Upper lobe of right lung (tissue), 1 donor: ENCODE data around the gene SNX32. TPM values are rescaled to one million over a fixed set of nuclear protein-coding genes. Genes with fewer than 3 reads are reported as not detected.

Experiments
- ATAC-seq: fragments of 200-7000 bp; cut with Tn5 transposase; one replicate; pipeline ENCODE4 v1.9.1; 2020; ENCODE audit warnings: mild to moderate bottlenecking, moderate library complexity
- DNase-seq: peaks from one replicate; pipeline ENCODE4 v3.0.0-alpha.2; 2020
- H3K27ac ChIP-seq: fragments of 200-600 bp; one replicate; pipeline ENCODE4 v1.8.0; 2022
- H3K27me3 ChIP-seq: fragments of 200-600 bp; one replicate; pipeline ENCODE4 v1.8.0; 2022; ENCODE audit warnings: mild to moderate bottlenecking
- H3K36me3 ChIP-seq: fragments of 200-600 bp; one replicate; pipeline ENCODE4 v1.8.0; 2022
- H3K4me1 ChIP-seq: fragments of 200-600 bp; one replicate; pipeline ENCODE4 v1.8.0; 2022
- H3K4me3 ChIP-seq: fragments of 200-600 bp; one replicate; pipeline ENCODE4 v1.8.0; 2022; ENCODE audit warnings: mild to moderate bottlenecking
- H3K9me3 ChIP-seq: fragments of 200-600 bp; one replicate; pipeline ENCODE4 v1.8.0; 2022
- intact Hi-C: fragments of 100-400 bp; cut with DNase I; formaldehyde crosslinking; loops from one replicate; pipeline ENCODE4 v1.11.0; 2022
- total RNA-seq: library from RNA; stranded (reverse); fragmentation: NEBNext Ultra II Directional; extraction: Animal tissue kit (Norgen Biotek cat#: 25700); gene quantifications from one replicate; pipeline ENCODE4 v1.2.1, GENCODE V29; 2021
- TF ChIP-seq, protein P1 (sequence below): fragments of 200-600 bp; IDR thresholded peaks from one replicate; pipeline ENCODE4 v1.8.0; 2022; ENCODE audit warnings: antibody characterized with exemption
- donor health status: DM: no; HTN: yes; CAD: no; lungs with severe emphysema.

Gene SNX32
- total RNA-seq, 1 donor from 2014 or later = not detected

DNA sequence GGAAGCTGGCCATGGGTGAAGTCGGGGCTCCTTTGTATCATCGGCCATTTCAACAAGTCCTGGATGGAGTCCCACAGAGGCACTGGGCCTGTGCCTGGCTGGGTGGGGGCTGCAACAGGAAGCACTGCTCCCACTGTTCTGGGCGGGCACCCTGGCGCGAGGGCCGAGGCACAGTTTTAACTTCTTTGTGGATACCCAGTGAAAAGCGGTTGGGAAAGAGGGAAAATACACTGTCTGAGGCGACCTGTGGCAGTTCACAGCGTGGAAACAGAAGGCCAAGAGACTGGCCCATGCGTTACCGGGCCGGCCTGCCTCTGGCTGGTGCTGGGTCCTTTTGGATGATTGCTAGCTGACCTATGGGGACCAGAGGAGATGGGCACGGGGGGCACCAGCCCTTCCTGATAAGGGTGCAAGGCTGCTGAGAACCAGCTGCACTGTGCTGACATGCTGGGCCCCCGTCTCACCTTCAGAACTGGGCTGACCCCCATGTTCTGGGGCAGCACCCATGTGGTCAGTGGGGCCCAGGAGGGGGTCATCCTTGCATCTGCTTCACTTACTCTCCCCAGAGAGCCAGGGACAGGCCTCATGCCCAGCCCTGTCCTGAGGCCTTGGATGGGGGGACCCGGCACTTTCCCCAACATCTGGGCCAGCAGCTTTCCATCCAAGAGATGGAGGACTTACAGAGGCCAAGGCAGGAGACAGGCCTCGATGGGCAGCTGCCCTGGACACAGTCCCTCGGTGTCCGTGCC, 42.7 kb upstream of the SNX32 start:
- H3K36me3 ChIP-seq = no peaks in the 10 kb centered on the region
- no peak for ATAC-seq
- TF ChIP-seq, protein P1, sequence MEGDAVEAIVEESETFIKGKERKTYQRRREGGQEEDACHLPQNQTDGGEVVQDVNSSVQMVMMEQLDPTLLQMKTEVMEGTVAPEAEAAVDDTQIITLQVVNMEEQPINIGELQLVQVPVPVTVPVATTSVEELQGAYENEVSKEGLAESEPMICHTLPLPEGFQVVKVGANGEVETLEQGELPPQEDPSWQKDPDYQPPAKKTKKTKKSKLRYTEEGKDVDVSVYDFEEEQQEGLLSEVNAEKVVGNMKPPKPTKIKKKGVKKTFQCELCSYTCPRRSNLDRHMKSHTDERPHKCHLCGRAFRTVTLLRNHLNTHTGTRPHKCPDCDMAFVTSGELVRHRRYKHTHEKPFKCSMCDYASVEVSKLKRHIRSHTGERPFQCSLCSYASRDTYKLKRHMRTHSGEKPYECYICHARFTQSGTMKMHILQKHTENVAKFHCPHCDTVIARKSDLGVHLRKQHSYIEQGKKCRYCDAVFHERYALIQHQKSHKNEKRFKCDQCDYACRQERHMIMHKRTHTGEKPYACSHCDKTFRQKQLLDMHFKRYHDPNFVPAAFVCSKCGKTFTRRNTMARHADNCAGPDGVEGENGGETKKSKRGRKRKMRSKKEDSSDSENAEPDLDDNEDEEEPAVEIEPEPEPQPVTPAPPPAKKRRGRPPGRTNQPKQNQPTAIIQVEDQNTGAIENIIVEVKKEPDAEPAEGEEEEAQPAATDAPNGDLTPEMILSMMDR = no peak
- H3K27ac ChIP-seq = no peak overlapping the region
- DNase-seq = no peak
- intact Hi-C loops = no loop called here
- H3K4me3 ChIP-seq = no peak overlapping the region
- peaks cover 13% of the 10 kb centered on the region for H3K4me1 ChIP-seq
- no peaks in the 10 kb centered on the region for H3K9me3 ChIP-seq
- peaks cover 18% of the 10 kb centered on the region for H3K27me3 ChIP-seq

DNA sequence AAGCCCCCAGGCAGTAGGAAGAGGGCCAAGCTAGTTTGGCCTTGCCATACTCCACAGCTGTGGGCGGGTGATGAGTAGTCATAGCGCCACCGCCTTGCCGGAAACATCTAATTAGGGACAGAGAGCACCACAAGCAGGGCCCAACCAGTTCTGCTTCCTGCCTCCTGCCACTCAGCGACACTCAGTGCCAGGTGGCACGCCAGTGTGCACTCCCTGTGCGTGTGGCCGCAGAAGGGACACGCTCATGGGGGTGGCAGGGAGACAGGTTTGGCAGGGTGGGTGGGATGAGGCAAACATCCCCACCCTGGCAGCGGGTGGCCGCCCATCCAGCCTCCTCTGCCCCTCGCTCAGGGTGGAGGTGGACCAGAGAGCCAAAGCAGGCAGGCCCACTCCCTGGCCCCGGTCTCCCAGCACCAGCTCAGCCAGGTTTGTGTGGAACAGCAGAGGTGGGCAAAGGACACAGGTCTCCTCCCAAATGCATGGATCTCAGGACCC, 42.0 kb upstream of the SNX32 start:
- DNase-seq (peak; percentile 82), ATAC-seq (peak; percentile 75)
- Histone ChIP-seq H3K4me3 (no peak overlapping the region), H3K9me3 (no peaks in the 10 kb centered on the region), H3K27me3 (peaks cover 16% of the 10 kb centered on the region), H3K36me3 (no peaks in the 10 kb centered on the region), H3K27ac (no peak overlapping the region), H3K4me1 (peaks cover 8% of the 10 kb centered on the region)
- TF ChIP-seq, protein P1 = no peak
- intact Hi-C loops = no loop called here

DNA sequence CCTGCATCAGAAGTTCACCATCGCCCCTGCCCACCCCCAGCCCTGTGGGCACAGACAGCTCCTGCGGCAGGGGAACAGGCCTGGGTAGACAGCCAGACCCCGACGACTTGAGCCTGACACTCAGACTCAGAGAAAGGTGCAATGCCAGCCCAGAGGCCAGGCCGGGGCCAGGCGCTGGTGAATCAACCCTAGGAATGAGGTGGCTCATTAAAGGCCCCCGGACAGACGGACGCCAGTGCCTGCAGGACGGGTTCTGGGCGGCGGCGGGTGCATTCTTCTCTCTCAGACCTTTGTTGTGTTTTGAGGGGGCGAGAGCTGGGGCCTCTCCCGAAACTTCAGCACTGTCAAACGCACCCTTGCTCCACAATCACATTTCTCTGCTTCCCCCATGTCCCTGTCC, 41.3 kb upstream of the SNX32 start:
- DNase-seq = no peak
- intact Hi-C loops = no loop called here
- no peak overlapping the region for H3K27ac ChIP-seq
- no peaks in the 10 kb centered on the region for H3K36me3 ChIP-seq
- TF ChIP-seq, protein P1 = no peak
- H3K4me1 ChIP-seq = peaks cover 5% of the 10 kb centered on the region
- H3K4me3 ChIP-seq = no peak overlapping the region
- no peak for ATAC-seq
- peaks cover 16% of the 10 kb centered on the region for H3K27me3 ChIP-seq
- H3K9me3 ChIP-seq = no peaks in the 10 kb centered on the region

DNA sequence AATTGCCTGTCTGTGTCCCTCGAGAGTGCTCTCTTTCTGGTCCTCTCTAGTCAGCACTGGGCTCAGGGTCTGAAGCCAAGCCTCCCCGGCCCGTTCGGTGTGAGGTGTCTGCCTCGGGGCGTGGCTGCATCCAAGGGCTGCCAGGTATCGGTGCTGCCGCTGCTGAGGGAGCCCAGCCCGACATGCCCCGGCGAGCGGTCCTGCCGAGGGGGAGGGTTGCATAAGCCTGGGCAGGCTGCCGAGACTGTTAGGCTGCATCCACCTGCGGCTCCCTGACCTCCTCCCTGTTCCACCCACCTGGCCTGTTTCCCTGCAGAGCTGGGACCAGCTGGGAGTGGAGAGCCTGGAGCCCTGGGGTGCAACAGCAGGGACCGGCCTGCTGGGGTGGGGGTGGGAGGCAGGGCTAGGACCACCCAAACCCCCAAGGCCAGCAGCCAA, 40.6 kb upstream of the SNX32 start:
- TF ChIP-seq, protein P1 = no peak
- no peaks in the 10 kb centered on the region for H3K9me3 ChIP-seq
- ATAC-seq = peak; percentile 79
- no peak overlapping the region for H3K27ac ChIP-seq
- no peak overlapping the region for H3K4me3 ChIP-seq
- H3K27me3 ChIP-seq = peaks cover 10% of the 10 kb centered on the region
- H3K36me3 ChIP-seq = no peaks in the 10 kb centered on the region
- intact Hi-C loops = no loop called here
- H3K4me1 ChIP-seq = no peaks in the 10 kb centered on the region
- peak; percentile 93 for DNase-seq

DNA sequence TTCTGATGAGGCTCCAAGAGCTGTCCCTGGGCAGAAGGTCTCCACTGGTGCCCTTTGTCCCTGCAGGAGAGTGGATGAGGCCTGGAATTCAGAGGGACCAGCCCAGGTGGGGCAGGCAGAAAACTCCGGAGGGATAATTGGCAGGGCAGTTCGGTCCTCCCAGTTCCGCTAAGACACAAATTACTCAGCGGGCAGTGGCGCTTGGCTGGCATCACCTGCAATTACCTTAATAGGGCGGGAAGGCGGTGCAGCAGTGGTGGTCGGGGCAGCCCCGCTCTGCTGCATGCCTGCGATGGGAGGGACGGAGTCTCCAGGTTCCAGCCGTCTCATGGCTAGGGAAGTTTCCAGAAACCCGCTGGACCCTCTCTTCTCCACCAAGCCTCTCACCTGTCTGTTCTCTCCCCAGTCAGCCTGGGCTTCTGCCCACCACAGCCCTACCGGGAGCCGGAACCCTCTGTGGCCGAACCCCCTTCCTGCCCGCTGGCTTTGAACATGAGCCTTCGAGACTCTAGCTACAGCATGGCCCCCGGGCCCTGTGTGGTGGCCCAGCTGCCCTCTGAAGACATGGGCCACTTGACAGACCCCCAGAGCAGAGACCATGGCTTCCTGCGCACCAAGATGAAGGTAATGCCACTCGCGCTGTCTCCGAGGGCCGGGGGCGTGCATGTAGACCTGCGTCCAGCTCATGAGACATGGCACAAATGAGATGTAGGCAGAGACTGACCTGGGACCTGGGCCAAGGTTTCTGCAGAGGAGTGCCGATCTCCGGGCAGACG, 40.0 kb upstream of the SNX32 start:
- H3K36me3 ChIP-seq = no peaks in the 10 kb centered on the region
- TF ChIP-seq, protein P1 = no peak
- DNase-seq (no peak), ATAC-seq (no peak)
- no peaks in the 10 kb centered on the region for H3K4me1 ChIP-seq
- H3K27ac ChIP-seq = no peak overlapping the region
- no peaks in the 10 kb centered on the region for H3K9me3 ChIP-seq
- intact Hi-C loops = no loop called here
- no peak overlapping the region for H3K4me3 ChIP-seq
- H3K27me3 ChIP-seq = peaks cover 3% of the 10 kb centered on the region
